Lung (tissue), 12 donors: ENCODE results near the gene LMX1A. TPM values are rescaled to one million over a fixed set of nuclear protein-coding genes. Genes with fewer than 3 reads are reported as not detected.

ENCODE experiments used
- ATAC-seq: fragments of 200-7000 bp; cut with Tn5 transposase; one replicate; pipeline ENCODE4 v1.9.1; 2020; ENCODE audit warnings: moderate number of reproducible peaks; ENCODE audit not compliant: insufficient read depth, low FRiP score
- DNase-seq, 3 donors: peaks; one replicate each; pipeline ENCODE4 v3.0.0-alpha.2; 2013 to 2017
- H3K27ac ChIP-seq, 2 donors: one replicate each; pipeline ENCODE4 v1.5.1; 2013; ENCODE audit warnings: mild to moderate bottlenecking in 2 of 2, moderate library complexity in 2 of 2, control low read depth in 1 of 2, inconsistent platforms in 1 of 2, low read depth in 1 of 2, low read length in 1 of 2
- H3K27me3 ChIP-seq, 3 donors: one replicate each; pipeline ENCODE4 v1.5.1; 2013; ENCODE audit warnings: low read length in 2 of 3; ENCODE audit not compliant: control insufficient read depth in 3 of 3, insufficient read depth in 3 of 3
- H3K36me3 ChIP-seq, 4 donors: one replicate each; pipeline ENCODE4 v1.5.1; 2013; ENCODE audit warnings: low read length in 4 of 4, mild to moderate bottlenecking in 1 of 4, moderate library complexity in 1 of 4; ENCODE audit not compliant: control insufficient read depth in 4 of 4, insufficient read depth in 4 of 4
- H3K4me1 ChIP-seq, 5 donors: one replicate each; pipeline ENCODE4 v1.5.1; 2013; ENCODE audit warnings: low read length in 5 of 5, mild to moderate bottlenecking in 2 of 5, moderate library complexity in 1 of 5; ENCODE audit not compliant: control insufficient read depth in 5 of 5, insufficient read depth in 5 of 5
- H3K4me3 ChIP-seq: one replicate; pipeline ENCODE4 v1.5.1; 2013; ENCODE audit warnings: mild to moderate bottlenecking, control low read depth, moderate library complexity
- H3K9ac ChIP-seq, 2 donors: one replicate each; pipeline ENCODE4 v1.5.1; 2013; ENCODE audit warnings: low read length in 2 of 2, control low read depth in 1 of 2; ENCODE audit not compliant: insufficient read depth in 1 of 2
- H3K9me3 ChIP-seq, 4 donors: one replicate each; pipeline ENCODE4 v1.5.1; 2013; ENCODE audit warnings: low read length in 3 of 4, mild to moderate bottlenecking in 1 of 4, moderate library complexity in 1 of 4; ENCODE audit not compliant: control insufficient read depth in 4 of 4, insufficient read depth in 3 of 4
- CTCF ChIP-seq: IDR thresholded peaks from 2 replicates; pipeline ENCODE4 v1.5.1; 2012; ENCODE audit warnings: mild to moderate bottlenecking; ENCODE audit errors: control extremely low read depth, extremely low read depth
- WGBS, 2 donors: extraction: QIAGEN DNeasy Blood & Tissue Kit; methylation state at CpG; one replicate each; pipeline ENCODE4 v1.1.7; 2013; 5-methylcytosine and 5-hydroxymethylcytosine counted together
- polyA plus RNA-seq, 2 donors: library from polyadenylated mRNA; stranded (reverse); fragments of 200-250 nt; gene quantifications; one replicate each; pipeline ENCODE4 v1.2.1, GENCODE V29; 2013
- total RNA-seq, 2 donors: library from RNA; depleted of rRNA in 1 of 2; stranded (reverse); fragments of >200 nt in 1 of 2; gene quantifications; one replicate each; pipeline ENCODE4 v1.2.1, GENCODE V29; 2014 to 2021
- donor health status: control.
- donor health status: control.
- donor health status: Bipolar disorder and iron deficiency.
- donor health status: healthy.
- donor health status: DM: yes; HTN: yes; CAD: no.

LMX1A gene
- total and polyA plus RNA-seq, 4 donors: 0.03 TPM; not detected in 3

- TF ChIP-seq CTCF: no peak
- no peak overlapping the region for H3K4me3 ChIP-seq
- H3K27me3 ChIP-seq: peaks cover 0 to 2% (median 0%) of the 10 kb centered on the region in 3 donors
- H3K9ac ChIP-seq: no peak overlapping the region
- 44 to 57% methylated on average over 3 of the region's 3 CpGs for WGBS, 2 donors
- no peaks in the 10 kb centered on the region for H3K36me3 ChIP-seq
- no peak overlapping the region for H3K27ac ChIP-seq
- DNase-seq (peak in 2 of 3 donors; percentile 48 to 53), ATAC-seq (peak; percentile 7)
- peaks cover 0 to 3% (median 0%) of the 10 kb centered on the region in 4 donors for H3K9me3 ChIP-seq
- peaks cover 0 to 9% (median 0%) of the 10 kb centered on the region in 5 donors for H3K4me1 ChIP-seq
Observed at GRCh38 chr1:165259706-165260428, 96.6 kb downstream of the LMX1A start.

- no peaks in the 10 kb centered on the region for H3K36me3 ChIP-seq
- ATAC-seq (no peak), DNase-seq (no peak)
- peaks cover 0 to 3% (median 0%) of the 10 kb centered on the region in 4 donors for H3K9me3 ChIP-seq
- peaks cover 0 to 6% (median 2%) of the 10 kb centered on the region in 3 donors for H3K27me3 ChIP-seq
- H3K9ac ChIP-seq: no peak overlapping the region
- H3K4me3 ChIP-seq: no peak overlapping the region
- 29 to 53% methylated on average over 2 of the region's 2 CpGs for WGBS, 2 donors
- no peak overlapping the region for H3K27ac ChIP-seq
- peaks cover 0 to 9% (median 0%) of the 10 kb centered on the region in 5 donors for H3K4me1 ChIP-seq
- no peak for TF ChIP-seq CTCF
Observed at GRCh38 chr1:165259236-165259635, 97.3 kb downstream of the LMX1A start.

- ATAC-seq (no peak), DNase-seq (peak; percentile 67 to 71 (median 67))
- Histone ChIP-seq H3K27ac (no peak overlapping the region), H3K27me3 (peaks cover 0 to 5% (median 4%) of the 10 kb centered on the region in 3 donors), H3K4me1 (peaks cover 0 to 9% (median 0%) of the 10 kb centered on the region in 5 donors), H3K4me3 (no peak overlapping the region), H3K9ac (no peak overlapping the region), H3K36me3 (no peaks in the 10 kb centered on the region), H3K9me3 (peaks cover 0 to 3% (median 0%) of the 10 kb centered on the region in 4 donors)
- WGBS, 2 donors: 35 to 40% methylated on average over 3 of the region's 3 CpGs
- no peak for TF ChIP-seq CTCF
Observed at GRCh38 chr1:165257969-165258459, 98.5 kb downstream of the LMX1A start.
